Fibroblast of skin of right quadriceps (primary cell): ENCODE measurements around the gene MRM1.
"Not testable (repeated sequence)": the region's sequence is repeated elsewhere in the genome, so short reads cannot be mapped to it uniquely, and the experiment has no call there.

ENCODE experiments used
- DNase-seq: peaks from one replicate; pipeline ENCODE4 v3.0.0-alpha.2; 2013

Gene MRM1

GRCh38 chr17:36602030-36602748 lies 806 bp downstream of the MRM1 start:
- no peak for DNase-seq

- DNase-seq: peak; percentile 69
Measured at GRCh38 chr17:36602924-36603384, 1.6 kb downstream of the MRM1 start.

- not testable (repeated sequence) for DNase-seq
Measured at GRCh38 chr17:36605028-36605427, 3.6 kb downstream of the MRM1 start.

GRCh38 chr17:36608280-36608679 lies 6.9 kb downstream of the MRM1 start:
- DNase-seq: no peak

GRCh38 chr17:36608794-36609497 lies 7.6 kb downstream of the MRM1 start:
- DNase-seq: peak; percentile 58

- no peak for DNase-seq
Measured at GRCh38 chr17:36609498-36609862, 8.1 kb downstream of the MRM1 start.

DNA sequence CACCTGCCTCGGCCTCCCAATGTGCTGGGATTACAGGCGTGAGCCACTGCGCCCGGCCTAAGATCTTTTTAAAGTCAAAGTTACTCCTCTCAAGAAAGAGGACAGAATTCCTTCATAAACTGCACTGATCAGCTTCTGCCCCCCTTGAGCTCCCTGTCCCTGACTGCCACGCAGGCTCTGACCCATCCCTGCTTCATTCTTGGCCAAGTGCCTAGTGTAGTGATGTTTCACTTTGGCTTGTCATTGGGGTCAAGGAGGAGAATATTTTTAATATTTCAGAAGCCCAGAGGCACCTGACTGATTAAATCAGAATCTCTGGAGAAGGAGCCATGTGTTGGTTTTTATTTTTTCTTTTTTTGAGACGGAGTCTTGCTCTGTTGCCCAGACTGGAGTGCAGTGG lies 9.1 kb downstream of the MRM1 start:
- DNase-seq: no peak

GRCh38 chr17:36611345-36612072 lies 10.1 kb downstream of the MRM1 start:
- DNase-seq: peak; percentile 55

- no peak for DNase-seq
Measured at GRCh38 chr17:36612323-36612722, 10.9 kb downstream of the MRM1 start.

DNA sequence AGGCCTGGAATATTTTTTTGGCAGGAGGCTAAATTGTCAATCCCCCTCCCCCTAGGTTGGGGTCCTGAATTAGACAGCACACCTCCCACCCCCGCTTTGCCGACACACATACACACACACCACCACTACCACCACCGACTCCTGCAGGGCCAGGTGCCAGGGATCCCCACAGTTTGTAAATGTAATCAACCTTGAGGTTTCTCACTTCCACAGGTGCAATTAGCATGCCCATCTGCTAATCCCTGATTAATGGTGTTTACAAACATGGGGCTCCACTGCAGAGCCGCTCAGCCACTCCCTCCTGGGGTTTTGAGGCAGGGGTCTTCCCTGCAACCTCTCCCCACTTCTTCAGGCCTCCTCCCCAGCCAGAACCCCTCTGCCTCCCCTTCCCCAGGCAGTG lies 11.8 kb downstream of the MRM1 start:
- DNase-seq: no peak

- no peak for DNase-seq
Measured at GRCh38 chr17:36614081-36614480, 12.7 kb downstream of the MRM1 start.

GRCh38 chr17:36614933-36615332 lies 13.6 kb downstream of the MRM1 start:
- no peak for DNase-seq

- no peak for DNase-seq
Measured at GRCh38 chr17:36616061-36617029, 15.0 kb downstream of the MRM1 start.

DNA sequence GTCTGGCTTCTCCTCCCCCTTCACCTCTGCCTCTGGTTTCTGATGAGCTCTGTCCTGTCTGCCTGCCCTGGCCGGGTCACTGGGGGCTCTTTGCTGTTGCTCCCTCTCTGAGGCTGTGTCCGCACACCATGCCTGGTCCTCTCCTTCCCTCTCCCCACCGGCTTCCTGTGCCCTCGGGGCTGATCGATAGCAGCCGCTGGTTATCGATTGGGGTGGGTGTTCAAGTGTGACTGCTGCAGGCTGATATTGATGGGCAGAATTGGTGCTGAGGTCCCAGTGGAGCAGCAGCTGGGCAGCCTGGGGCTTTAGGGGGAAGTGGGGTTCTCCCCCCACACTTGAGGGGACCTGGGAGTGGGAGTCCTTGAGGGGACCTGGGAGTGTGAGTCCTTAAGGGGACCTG lies 16.4 kb downstream of the MRM1 start:
- DNase-seq: no peak

DNA sequence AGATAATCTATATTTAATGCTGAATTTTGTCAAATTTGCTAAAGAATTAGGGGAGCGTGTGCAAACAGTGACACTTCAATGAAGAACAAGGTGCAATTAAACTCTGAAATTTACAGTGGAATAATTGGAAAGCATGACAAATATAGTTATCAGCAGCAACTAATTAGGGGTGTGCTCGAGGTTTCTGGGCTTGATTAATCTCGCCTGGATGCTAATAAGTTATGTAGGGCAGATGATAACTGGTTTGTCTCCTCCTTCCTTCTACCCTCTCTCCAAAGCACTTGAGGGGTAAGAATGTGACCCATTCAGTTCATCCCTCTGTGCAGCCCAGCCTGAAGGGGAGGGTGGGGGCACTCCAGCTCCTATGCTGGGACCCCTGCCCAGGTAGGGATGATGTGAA lies 21.9 kb downstream of the MRM1 start:
- DNase-seq: no peak

GRCh38 chr17:36625188-36625587 lies 23.8 kb downstream of the MRM1 start:
- DNase-seq: no peak

DNA sequence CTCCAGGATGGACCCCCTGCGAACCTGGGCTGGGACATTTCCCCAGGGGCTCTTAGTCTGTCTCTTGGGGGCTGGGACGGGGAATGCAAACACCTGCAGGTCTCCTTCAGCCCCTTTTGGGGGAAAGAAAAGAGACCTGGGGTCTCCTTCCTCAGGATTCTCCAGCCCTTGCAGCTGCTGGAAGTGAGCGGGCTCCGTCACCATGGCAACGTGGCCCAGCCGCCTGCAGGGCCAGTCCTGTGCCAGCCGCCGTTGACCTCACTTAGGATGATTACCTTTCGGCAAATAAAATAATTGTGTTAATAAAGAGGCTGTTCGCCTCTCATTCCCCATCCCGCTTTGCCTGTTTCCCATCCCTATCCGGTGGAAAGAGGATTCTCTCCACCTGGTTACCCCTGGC lies 25.7 kb downstream of the MRM1 start:
- no peak for DNase-seq

GRCh38 chr17:36628576-36628975 lies 27.2 kb downstream of the MRM1 start:
- no peak for DNase-seq

DNA sequence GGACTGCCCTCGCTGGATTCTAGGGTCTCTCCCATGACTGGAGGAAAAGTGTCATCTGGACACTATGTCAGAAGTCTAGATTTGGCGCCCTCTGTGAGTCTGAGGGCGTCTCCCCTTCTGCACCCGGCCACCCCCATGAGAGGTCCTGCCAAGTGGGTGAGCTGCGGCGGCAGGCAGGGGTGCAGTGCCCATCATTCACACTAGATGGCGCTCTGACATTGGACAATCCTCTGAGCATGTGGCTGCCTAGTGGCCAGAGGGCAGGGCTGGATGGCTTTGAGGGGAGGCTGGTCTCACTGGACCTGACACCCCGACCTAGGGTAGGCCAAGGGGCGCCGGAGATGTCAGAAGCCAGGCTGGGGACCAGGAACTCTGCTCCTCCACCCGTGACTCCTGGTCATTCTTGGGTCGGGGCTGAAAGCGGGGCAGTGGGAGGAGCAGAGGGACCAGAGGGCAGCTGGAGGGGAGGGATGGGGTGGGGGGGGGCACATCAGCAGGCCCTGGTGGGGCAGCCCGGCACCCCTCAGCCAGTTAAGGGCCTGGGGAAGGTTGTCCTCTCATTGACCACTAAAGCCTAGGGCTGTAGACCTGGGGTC lies 28.0 kb downstream of the MRM1 start:
- DNase-seq: peak; percentile 50

DNA sequence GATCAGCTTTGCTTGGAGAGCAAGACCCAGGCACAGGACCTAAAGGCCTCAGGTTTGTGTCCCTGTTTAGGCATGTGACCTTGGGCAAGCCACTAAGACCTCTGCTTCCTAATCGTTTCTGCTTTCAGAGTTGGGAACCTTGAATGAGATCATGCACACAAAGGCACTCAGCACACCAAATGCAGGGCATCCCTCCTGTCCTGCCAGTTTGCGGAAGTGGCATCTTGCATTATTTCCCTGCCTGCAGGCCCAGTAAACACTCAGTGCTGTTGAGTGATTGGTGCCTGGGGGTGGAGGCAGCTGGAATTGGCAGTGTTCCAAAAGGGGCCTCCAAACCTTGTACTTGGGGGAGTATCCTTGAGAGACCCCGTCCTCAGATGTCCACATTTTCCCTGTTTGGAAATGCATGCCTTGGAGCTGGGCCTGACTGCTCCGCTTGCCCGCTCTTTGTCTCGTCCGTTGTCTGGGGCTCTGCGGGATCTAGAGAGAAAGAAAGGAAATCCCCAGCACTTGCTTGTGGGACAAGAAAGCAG lies 28.7 kb downstream of the MRM1 start:
- DNase-seq: no peak

- no peak for DNase-seq
Measured at GRCh38 chr17:36631022-36631421, 29.6 kb downstream of the MRM1 start.
